CD4-positive, alpha-beta T cell treated with Interferon gamma for 1 hour (primary cell): ENCODE results near the gene DNA2.

ENCODE experiments used
- DNase-seq: peaks from one replicate; pipeline ENCODE4 v3.0.0-alpha.2; 2020

DNA2 gene

DNA sequence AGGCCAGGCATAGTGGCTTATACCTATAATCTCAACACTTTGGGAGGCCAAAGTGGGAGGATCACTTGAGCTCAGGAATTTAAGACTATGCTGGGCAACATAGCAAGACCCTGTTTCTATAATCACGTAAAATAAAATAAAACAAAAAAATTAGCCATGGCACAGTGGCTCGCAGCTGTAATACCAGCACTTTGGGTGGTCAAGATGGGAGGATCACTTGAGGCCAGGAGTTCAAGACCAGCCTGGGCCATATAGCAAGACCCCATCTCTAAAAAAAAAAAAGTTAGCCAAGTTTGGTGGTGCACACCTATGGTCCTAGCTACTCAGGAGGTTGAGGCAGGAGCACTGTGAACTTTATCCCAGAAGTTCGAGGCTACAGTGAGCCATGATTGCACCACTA lies 30.9 kb downstream of the DNA2 start:
- DNase-seq, result no peak

DNA sequence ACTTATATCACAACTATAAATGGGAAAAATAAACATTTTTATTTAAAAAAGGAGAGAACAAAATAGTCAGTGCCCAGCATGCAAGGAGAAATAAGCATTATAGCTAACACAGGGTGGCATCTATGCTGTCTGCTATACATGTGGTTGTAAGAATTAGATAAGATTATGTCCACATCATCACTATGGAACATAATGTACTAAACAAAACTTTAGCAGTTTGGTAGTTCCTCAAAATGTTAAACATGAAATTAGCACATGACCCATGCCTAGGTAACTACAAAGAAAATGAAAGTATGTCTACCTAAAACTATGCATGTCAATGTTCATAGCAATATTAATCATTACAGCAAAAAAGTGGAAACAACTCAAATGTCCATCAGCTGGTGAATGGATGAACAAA lies 36.0 kb downstream of the DNA2 start:
- no peak for DNase-seq

DNA sequence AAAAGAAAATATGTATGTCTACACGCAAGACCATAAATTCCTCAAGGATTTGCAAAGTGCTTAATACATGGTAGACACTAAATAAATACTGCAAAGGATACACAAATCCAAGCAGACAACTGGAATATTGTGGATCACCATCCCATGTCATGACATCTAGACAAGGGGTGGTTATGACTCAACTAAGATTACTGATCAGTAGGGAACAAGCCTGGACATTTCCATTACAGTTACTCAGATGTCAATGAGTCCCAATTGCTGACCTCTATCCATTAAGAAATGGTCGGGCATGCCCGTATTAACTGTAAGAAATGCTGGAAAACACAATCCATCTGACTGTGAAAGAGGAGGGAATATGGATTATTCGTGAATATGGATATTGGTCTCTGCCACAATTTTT lies 37.1 kb downstream of the DNA2 start:
- DNase-seq, result no peak

DNA sequence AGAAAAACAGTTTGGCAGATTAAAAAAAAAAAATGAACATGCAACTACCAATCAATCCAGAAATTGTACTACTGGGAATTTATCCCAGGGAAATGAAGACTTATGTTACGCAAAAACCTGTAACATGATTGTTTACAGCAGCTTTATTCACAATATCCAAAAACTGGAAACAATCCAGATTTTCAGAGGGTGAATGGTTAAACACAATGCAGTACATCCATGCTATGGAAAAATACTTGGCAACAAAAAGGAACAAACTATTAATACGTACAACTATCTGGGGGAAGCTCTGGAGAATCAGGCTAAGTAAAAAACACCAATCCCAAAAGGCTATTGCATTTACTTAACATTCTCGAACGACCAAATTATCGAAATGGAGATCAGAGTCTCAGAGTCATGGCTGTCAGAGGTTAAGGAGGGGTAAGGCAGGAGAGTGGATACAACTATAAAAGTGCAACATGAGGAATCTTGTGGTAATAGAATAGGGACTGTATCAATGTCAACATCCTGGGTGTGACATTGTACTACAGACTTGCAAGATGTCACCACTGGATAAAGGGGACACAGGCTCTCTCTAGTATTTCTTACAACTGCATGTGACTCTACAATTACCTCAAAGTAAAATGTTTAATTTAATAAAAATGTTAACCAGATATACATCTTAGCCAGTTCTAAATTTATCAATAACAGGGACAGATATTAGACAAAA lies 43.2 kb downstream of the DNA2 start:
- DNase-seq, result no peak

DNA sequence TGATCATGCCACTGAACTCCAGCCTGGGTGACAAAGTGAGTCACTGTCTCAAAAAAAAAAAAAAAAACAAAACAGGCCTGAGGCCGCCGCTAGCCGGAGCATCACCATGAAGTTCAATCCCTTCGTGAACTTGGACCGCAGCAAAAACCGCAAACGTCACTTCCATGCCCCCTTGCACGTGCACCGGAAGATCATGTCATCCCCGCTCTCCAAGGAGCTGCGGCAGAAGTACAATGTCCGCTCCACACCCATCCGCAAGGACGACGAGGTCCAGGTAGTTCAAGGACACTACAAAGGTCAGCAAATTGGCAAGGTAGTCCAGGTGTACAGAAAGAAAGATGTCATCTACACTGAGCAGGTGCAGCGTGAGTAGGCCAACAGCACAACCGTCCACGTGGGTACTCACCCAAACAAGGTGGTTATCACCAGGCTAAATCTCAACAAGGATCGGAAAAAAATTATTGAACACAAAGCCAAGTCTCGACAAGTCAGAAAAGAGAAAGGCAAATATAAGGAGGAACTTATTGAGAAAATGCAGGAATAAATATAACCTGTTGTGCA lies 47.2 kb downstream of the DNA2 start:
- no peak for DNase-seq

DNA sequence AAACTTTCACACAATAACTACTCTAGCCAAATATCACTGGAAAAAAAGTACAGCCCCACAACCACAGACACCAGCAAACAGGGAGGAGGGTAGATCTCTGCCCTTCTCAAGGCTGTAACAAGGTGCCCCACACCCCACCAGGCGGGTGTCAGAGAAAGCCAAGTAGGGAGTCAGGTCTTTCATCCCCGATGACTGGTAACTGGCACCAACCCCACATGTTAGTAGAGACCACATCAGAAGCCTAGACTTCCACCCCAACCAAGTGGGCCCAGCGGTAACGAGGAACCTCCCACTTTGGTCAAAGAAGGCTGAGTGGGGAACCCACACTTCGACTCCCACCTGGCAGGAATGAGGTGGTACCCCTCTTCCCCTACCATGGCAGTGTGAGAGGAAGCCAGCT lies 48.3 kb downstream of the DNA2 start:
- DNase-seq, result peak; percentile 11

DNA sequence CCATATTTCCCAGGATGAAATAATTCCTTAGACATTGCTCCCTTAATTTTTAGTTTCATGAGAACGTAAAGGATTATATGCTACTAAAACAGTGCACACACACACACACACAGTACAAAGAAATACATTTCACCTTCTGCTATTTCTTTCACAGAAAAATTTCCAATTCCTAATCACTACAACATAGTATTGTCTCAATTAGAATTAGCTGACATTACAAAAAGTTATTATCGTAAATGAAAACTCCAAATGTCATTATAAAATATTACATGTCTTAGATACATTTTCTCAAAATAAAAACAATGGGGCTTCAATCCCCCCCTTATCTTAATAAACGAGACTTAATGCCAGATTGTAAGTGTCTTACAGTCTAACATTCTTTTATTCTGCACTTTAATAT lies 52.4 kb downstream of the DNA2 start:
- DNase-seq, result no peak

DNA sequence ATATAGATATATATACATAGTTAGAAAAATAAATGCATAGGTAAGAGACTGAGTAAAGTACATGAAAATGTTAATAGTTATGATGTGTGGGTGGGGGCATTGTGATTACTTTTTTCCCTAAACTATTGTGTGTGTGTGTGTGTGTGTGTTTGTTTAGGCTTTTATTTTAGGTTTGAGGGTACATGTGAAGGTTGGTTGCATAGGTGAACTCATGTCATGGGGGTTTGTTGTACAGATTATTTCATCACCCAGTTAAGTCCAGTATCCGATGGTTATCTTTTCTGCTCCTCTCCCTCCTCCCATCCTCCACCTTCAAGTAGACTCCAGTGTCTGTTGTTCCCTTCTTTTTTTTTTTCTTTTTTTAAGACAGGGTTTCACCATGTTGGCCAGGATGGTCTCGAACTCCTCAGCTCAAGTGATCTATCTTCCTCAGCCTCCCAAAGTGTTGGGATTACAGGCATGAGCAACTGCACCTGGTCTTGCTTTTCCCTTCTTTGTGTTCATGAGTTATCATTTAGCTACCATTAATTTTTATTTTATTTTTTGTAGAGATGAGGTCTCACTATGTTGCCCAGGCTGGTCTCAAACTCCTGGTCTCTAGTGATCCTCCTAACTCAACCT lies 62.8 kb downstream of the DNA2 start:
- DNase-seq, result no peak

DNA sequence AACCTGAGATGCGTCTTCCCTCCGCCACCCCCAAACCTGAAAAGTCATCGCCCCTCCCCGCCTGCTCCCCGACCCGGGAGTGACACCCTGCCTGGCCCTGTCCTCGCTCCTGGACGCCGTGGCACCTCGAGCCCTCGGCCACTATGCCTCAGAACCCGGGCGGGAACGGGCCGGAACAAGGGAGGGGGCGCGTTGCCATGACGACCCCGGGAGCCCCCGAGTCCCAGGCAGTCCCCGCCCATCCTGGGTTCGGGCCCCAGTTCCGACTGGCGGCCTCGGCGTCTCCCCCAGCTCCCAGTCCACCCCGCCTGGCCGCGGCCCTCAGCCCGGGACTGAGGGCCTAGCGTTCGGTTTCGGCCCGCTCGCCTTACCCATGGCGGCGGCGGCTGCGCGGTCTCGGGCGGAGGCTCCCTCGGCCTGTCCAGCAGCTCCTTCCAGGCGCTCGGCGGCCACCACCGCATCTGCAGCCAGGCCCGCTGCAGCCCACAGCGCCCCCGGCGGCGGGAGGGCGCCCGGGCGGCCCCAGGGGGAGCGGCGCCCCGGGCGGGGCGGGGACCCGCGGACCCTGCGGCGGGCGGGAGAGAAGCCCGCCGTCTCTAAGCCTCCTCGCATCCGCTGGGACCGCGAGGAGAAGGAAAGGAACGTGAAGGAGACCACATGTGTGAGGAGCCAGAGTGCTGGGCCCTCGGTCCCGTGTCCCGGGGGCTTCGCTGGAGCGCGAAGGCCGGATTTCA lies 64.8 kb downstream of the DNA2 start, which contains the start of gene RUFY2:
Gene RUFY2, minus strand, starts transcription at position 463 of the 734 bp plus-strand sequence. Its CDS starts 88 bp downstream, at position 375.
- peak; percentile 78 for DNase-seq

DNA sequence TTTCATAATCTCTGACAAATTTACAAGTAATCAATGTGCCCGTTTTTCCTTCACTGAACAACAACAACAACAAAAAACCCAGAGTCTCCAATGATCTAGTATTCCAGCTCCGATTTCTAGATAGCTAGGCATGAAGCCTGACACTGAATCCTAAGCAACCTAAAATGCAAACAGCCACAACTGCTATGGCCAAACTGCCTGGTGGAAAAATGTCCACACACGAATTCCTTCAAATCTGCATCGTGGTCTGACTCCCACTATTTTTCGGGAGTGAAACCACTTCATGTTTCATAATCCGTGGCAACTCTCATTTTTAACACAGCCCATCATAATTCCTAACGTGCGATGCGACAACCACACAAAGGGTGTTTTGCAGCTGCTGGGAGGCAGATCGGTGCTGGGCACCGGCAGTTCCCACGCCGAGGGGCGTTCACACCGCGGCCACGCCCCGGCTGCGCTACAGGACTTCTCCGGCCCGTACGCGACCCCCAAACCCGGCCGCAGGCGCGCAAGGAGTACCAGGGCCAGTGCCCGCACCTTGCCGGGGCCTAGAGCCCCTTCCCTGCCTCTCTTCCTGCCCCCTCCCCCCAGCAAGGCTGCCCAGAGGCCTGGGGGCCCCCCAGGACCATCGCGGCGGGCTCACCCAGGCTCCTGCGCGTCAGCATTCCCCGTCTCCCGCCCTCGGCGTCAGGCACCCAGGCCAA lies 65.5 kb downstream of the DNA2 start:
- peak; percentile 15 for DNase-seq

DNA sequence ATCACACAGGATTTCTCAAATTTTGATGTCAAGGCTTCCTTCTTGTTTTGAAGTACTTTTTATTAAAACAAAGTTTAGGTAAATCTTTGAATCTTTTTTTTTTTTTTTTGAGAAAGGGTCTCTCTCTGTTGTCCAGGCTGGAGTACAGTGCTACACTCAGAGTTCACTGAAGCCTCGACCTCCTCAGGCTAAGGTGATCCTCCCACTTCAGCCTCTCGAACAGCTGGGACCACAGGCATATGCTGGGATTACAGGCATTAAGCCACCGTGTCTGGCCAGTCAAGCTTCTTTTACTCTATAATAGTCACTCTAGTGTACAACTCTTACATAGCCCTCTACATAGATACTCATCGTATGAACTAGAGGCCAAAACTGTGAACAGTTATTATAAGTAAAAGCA lies 68.1 kb downstream of the DNA2 start:
- no peak for DNase-seq

DNA sequence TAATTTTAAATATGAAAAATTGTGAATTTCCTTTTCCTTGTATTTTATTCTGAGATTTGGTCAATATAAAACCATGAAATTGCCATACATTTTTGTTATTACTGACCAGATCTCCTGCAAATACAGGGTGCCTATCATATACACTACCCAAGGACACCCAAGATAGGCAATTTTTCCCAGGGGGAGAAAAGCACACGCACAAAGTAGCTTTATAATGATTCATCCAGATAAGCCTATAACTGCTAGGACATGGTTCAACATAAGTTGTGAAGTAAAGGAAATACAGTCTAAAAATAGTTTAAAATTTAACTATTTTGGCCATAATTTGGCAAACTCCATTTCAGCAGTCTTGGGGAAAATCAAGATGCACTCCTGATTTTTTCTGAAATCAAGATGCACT lies 69.5 kb downstream of the DNA2 start:
- no peak for DNase-seq

DNA sequence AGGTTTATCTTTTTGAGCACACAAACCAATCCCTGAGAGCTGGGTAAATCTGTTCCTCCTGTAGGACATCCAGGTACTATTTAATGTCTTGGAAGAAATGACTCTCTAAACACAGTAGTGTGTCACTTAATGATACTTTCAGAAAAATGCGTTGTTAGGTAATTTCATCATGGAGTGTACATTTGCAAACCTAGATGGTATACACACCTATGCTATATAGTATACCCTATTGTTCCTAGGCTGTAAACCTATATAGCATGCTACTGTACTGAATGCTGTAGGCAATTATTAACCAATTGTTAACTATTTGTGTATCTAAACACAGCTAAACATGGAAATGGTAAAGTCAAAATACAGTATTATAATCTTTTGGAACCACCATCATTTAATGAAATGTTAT lies 74.8 kb downstream of the DNA2 start:
- no peak for DNase-seq

DNA sequence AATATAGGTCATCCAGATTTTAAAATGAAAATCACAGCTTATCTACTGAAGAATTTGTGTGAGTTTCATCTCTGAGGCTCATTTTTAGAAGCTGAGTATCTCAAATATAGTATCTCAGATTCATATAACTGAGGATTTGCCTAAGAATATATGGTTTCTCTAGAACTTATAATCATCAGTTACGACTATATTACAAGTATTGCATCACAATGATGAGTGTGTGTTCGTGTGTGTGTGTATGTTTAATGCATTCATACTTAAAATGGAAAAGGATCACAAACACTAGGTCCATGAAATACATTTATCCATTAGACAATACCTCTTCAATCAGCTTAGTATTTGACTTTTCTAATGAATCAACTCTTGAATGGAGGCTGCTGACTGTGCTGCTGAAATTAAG lies 86.0 kb downstream of the DNA2 start:
- DNase-seq, result no peak

DNA sequence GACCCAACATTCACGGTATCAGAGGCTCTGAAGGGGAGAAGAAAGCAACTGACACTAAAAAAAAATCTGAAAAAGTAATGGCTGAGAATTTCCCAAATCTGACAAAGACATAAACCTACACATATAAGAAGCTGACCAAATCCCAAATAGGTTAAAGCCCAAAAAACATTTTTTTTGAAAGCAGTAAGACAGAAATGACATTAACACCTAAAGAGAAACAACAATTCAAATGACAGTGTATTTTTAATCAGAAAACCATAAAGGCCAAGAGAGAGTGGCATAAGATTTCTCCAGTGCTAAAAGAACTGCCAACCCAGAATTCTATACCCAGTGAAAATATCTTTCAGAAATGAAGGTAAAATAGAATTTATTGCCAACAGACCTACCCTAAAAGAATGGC lies 100.2 kb downstream of the DNA2 start:
- DNase-seq, result no peak

DNA sequence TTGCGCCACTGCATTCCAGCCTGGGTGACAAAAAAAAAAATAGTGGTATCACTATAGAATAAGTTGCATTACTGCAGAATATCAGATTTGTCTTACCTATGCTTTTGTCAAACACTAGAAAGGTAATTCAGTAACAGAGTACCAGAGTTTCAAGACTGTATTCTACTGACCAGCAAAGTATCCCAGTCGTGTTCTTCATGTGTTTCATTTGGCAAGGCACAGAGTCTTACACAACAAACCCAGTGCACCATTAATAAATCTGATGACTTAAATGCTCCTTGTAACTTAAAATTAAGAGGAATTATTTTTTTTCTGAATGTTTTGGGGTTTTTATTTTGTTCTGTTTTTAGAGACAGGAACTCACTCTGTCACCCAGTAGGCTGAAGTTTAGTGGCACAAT lies 104.7 kb downstream of the DNA2 start:
- no peak for DNase-seq

DNA sequence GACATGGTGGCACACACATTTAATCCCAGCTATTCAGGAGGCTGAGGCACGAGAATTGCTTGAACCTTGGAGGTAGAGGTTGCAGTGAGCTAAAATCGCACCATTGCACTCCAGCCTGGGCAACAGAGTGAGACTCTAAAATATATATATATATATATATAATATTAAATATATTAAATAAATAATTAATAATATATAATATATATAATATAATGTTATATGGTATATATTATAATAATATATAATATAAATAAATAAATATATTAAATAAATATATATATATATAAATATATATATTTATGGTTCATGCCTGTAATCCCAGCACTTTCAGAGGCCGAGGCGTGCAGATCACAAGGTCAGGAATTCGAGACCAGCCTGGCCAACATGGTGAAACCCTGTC lies 105.2 kb downstream of the DNA2 start:
- DNase-seq, result no peak

DNA sequence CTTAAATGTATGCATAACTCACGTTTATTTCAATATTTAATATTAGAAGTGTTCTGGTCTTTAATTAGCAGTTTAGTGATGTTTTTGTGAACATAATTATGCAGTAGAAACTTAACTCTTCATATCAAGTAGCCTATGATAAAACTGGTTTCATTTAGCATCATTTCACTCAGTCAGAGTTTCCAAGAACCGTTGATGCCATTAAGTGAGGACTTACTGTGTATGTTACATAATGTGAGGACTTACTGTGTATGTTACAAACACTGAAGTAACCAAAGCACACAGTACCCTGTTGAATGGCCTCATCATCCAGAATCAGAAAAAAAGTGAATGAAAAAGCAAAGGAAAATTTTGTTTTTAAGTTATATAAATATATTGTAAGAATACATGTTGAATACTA lies 106.2 kb downstream of the DNA2 start:
- DNase-seq, result no peak

DNA sequence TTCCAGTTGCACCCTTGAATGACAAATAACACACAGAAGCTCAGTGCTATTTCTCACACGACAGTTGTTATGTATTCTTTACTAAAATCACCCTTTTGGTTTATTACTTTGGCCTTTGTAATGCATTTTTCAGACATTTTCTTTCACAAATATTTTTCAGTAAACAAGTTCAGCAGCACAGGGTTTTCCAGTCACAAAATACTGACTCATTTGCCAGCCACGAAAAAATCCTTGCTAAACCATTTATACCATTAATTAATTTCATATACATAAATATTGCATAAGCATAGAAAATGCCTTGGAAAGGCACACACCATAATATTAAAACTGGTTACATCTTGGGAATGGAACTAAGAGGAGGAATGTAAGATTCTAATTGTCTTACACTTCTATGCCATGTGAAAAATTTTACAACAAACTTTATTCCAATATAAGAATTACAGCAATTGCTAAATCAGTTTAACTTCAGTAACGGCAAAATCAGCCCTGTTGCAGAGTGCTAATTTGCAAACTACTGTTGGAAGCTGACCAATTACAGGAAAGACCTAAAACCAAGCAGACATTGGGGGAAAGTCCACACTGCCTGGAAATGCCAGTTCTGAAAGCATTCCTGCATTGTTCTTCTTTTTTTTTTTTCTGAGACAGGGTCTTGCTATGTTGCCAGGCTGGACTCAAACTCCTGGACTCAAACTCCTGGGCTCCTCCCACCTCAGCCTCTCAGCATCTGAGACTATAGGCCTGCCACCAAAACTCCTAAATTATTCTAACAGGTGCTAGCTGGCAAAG lies 107.5 kb downstream of the DNA2 start:
- no peak for DNase-seq
